ENCODE data around the gene GRN. TPM values are rescaled to one million over a fixed set of nuclear protein-coding genes. Genes with fewer than 3 reads are reported as not detected.
A peak's percentile ranks its signal among the peaks of the same experiment; 100 is the strongest.

Gene GRN
- total RNA-seq, 1 experiment from 2014 or later = 127 TPM

DNA sequence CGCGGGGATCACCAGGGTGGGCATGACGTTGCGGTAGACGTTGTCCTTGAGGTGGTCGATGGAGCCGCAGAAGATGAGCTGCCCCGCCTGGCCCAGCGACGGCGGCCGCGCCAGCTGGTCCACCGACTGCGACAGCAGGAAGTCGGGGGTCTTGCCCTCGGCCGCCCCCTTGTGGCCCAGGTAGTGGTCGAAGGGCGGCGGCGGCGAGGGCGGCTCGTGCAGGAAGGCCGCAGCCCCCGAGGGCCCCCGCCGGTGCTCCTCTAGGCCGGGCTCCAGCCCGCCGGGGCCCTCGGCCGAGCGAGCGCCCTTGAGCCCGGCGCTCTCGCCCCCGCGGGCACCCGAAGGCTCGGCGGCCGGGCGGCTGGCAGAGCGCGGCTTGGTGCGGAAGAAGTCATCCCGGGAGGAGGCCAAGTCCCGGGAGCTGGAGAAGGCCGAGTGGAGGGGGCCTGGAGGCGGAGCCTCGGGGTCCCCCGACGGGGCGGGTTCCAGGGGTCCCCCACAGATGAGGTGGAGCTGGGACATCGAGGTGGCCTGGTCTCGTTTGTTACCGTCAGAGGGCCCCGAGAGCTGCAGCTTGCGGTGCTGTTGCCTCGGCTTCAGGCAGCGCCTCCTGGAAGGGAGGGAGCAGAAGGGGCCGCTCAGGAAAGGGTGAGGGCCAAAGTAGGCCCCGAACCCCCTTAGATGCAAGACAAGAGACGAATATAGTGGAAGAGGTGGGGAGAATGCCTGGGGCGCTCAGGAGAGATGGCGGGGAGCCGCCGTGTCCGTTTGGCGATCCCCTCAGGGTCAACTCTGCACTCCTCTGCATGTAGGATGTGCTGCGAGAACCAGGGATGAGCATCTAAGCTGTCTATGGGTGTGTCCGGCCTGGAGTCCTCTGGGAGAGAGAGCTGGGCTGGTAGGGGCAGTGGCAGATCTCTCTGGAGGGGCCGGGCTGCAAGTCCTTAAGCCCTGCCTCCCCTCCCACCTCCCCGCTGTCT, 9.8 kb downstream of the GRN start:
- H3K23me2 ChIP-seq (ENCODE audit: insufficient read length, low read depth, low read length, poor library complexity, severe bottlenecking) = peaks cover 3% of the 10 kb centered on the region
- DNase-seq = peak; percentile 91
- H3K27me3 ChIP-seq (ENCODE audit: insufficient read depth, low read length) = no peaks in the 10 kb centered on the region
- TF ChIP-seq, protein P1, sequence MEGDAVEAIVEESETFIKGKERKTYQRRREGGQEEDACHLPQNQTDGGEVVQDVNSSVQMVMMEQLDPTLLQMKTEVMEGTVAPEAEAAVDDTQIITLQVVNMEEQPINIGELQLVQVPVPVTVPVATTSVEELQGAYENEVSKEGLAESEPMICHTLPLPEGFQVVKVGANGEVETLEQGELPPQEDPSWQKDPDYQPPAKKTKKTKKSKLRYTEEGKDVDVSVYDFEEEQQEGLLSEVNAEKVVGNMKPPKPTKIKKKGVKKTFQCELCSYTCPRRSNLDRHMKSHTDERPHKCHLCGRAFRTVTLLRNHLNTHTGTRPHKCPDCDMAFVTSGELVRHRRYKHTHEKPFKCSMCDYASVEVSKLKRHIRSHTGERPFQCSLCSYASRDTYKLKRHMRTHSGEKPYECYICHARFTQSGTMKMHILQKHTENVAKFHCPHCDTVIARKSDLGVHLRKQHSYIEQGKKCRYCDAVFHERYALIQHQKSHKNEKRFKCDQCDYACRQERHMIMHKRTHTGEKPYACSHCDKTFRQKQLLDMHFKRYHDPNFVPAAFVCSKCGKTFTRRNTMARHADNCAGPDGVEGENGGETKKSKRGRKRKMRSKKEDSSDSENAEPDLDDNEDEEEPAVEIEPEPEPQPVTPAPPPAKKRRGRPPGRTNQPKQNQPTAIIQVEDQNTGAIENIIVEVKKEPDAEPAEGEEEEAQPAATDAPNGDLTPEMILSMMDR (conservative IDR thresholded peaks at IDR 0.05) = peak; percentile 82
- no peak overlapping the region for H4K5ac ChIP-seq (ENCODE audit: insufficient read length, low read depth, low read length)
- H3K27ac ChIP-seq (ENCODE audit: insufficient read length, low read depth, low read length) = no peak overlapping the region
- H4K91ac ChIP-seq (ENCODE audit: insufficient read length, low read depth, low read length) = no peak overlapping the region
- H2AFZ ChIP-seq (ENCODE audit: low read length) = no peak overlapping the region
- no peak overlapping the region for H3K56ac ChIP-seq (ENCODE audit: insufficient read length, low read depth, low read length)
- H3K27me3 Mint-ChIP-seq (ENCODE audit: low read depth) = peaks cover 5% of the 10 kb centered on the region; the same call in 1 of the 2 replicates
- H3K4me2 ChIP-seq (ENCODE audit: insufficient read depth, insufficient read length, low read length) = peak overlapping the region; percentile 45
- H3K79me1 ChIP-seq (ENCODE audit: insufficient read depth, low read depth, low read length, poor library complexity, severe bottlenecking) = no peaks in the 10 kb centered on the region
- H3K4me1 ChIP-seq (ENCODE audit: insufficient read depth, low read length) = no peaks in the 10 kb centered on the region
- WGBS (ENCODE audit: extremely low coverage, insufficient read length, low lambda C conversion rate) = no CpG with 5 or more reads among the region's 77 CpGs
- H2BK15ac ChIP-seq (ENCODE audit: low read depth, low read length) = no peak overlapping the region
- H3K9me3 Mint-ChIP-seq = no peaks in the 10 kb centered on the region; a peak in 1 of 5 replicates
- no peak overlapping the region for H2BK120ac ChIP-seq (ENCODE audit: low read depth, low read length, poor library complexity, severe bottlenecking)
- no peak overlapping the region for H3K18ac ChIP-seq (ENCODE audit: insufficient read length, low read depth, low read length)
- H3K14ac ChIP-seq (ENCODE audit: insufficient read depth, low read length) = no peak overlapping the region; the same call in 1 of the 2 replicates
- no peaks in the 10 kb centered on the region for H3K9me3 ChIP-seq (ENCODE audit: control insufficient read depth, low read depth, low read length)
- H3K4me3 Mint-ChIP-seq = peak overlapping the region; percentile 68 to 79
- H2BK12ac ChIP-seq (ENCODE audit: insufficient read length, low read depth, low read length) = no peak overlapping the region
- H2AK5ac ChIP-seq (ENCODE audit: insufficient read length, low read length) = no peak overlapping the region
- H3K4ac ChIP-seq (ENCODE audit: low read depth, low read length) = no peak overlapping the region
- H3K23ac ChIP-seq (ENCODE audit: insufficient read length, low read depth, low read length) = no peak overlapping the region
- H3T11ph ChIP-seq (ENCODE audit: low read length) = no peak overlapping the region
- H4K8ac ChIP-seq (replicated peaks; ENCODE audit: insufficient read length, low read depth, low read length) = no peak overlapping the region
- H3K79me2 ChIP-seq (ENCODE audit: insufficient read depth, low read length) = no peaks in the 10 kb centered on the region
- no peak overlapping the region for H2BK5ac ChIP-seq (ENCODE audit: insufficient read length, low read length)
- no peak overlapping the region for H3K9ac ChIP-seq (ENCODE audit: extremely low read depth, insufficient read length, low read length)
- H3K36me3 Mint-ChIP-seq (ENCODE audit: insufficient read depth in 1 of 3, low read depth in 3 of 3) = peaks cover 3 to 23% (median 15%) of the 10 kb centered on the region in 3 experiments; a peak in 6 of 7 replicates
- H4K20me1 ChIP-seq (ENCODE audit: control insufficient read depth, insufficient read depth, insufficient read length) = no peaks in the 10 kb centered on the region
- no peak overlapping the region for H2BK20ac ChIP-seq (ENCODE audit: low read depth, low read length, poor library complexity, severe bottlenecking)
- peak overlapping the region in 2 of 3 experiments; percentile 33 to 77; a peak in 2 of 7 replicates for H3K27ac Mint-ChIP-seq
- H3K4me1 Mint-ChIP-seq = peaks cover 0 to 15% of the 10 kb centered on the region in 2 experiments; a peak in 2 of 4 replicates

Data from H9 (cell line).